ENCODE results near the gene PKN2.

Gene PKN2

GRCh38 chr1:88735382-88735781 is 51.3 kb downstream of the PKN2 start:
- Histone ChIP-seq H3K27ac (ENCODE audit: low read depth, low read length) (no peak overlapping the region), H3K9me3 (ENCODE audit: control insufficient read depth, insufficient read depth, low read length) (no peaks in the 10 kb centered on the region), H3K9me2 (replicated peaks; ENCODE audit: control insufficient read depth, low read length) (no peaks in the 10 kb centered on the region), H3K4me1 (ENCODE audit: control insufficient read depth, low read length) (no peaks in the 10 kb centered on the region), H3K4me2 (ENCODE audit: low read length) (no peak overlapping the region), H3F3A (ENCODE audit: control insufficient read depth, insufficient read depth) (no peaks in the 10 kb centered on the region), H3K79me2 (ENCODE audit: control insufficient read depth, low read length) (peaks cover 91% of the 10 kb centered on the region), H3K36me3 (ENCODE audit: control insufficient read depth, low read length) (peaks cover 17% of the 10 kb centered on the region; the same call in 1 of the 2 replicates), H3K4me3 (ENCODE audit: low read length) (no peak overlapping the region), H3K27me3 (ENCODE audit: control insufficient read depth, low read length) (no peaks in the 10 kb centered on the region), H4K20me1 (ENCODE audit: control insufficient read depth, insufficient read depth, low read depth, low read length) (peaks cover 9% of the 10 kb centered on the region; the same call in 1 of the 2 replicates)
- TF ChIP-seq CTCF (IDR thresholded peaks at IDR 0.05; ENCODE audit: low read depth, low read length, poor library complexity, severe bottlenecking): no peak
- no peak for TF ChIP-seq EZH2phosphoT487 (IDR thresholded peaks at IDR 0.05; ENCODE audit: borderline replicate concordance, low read length)

- Histone ChIP-seq H3K27me3 (ENCODE audit: control insufficient read depth, low read length) (no peaks in the 10 kb centered on the region), H3K79me2 (ENCODE audit: control insufficient read depth, low read length) (peaks cover 86% of the 10 kb centered on the region)
These were observed 51.8 kb downstream of the PKN2 start for GRCh38 chr1:88735909-88736308.

GRCh38 chr1:88736633-88737248 is 52.7 kb downstream of the PKN2 start:
- H3K27ac ChIP-seq (ENCODE audit: low read depth, low read length): no peak overlapping the region
- peaks cover 9% of the 10 kb centered on the region; the same call in 1 of the 2 replicates for H4K20me1 ChIP-seq (ENCODE audit: control insufficient read depth, insufficient read depth, low read depth, low read length)
- H3K36me3 ChIP-seq (ENCODE audit: control insufficient read depth, low read length): peaks cover 22% of the 10 kb centered on the region
- no peak overlapping the region for H3K4me2 ChIP-seq (ENCODE audit: low read length)
- H3K4me3 ChIP-seq (ENCODE audit: low read length): no peak overlapping the region
- H3K9me2 ChIP-seq (replicated peaks; ENCODE audit: control insufficient read depth, low read length): no peaks in the 10 kb centered on the region
- TF ChIP-seq EZH2phosphoT487 (IDR thresholded peaks at IDR 0.05; ENCODE audit: borderline replicate concordance, low read length) (no peak), CTCF (IDR thresholded peaks at IDR 0.05; ENCODE audit: low read depth, low read length, poor library complexity, severe bottlenecking) (peak; percentile 81)
- no peaks in the 10 kb centered on the region for H3K27me3 ChIP-seq (ENCODE audit: control insufficient read depth, low read length)
- H3K9me3 ChIP-seq (ENCODE audit: control insufficient read depth, insufficient read depth, low read length): no peaks in the 10 kb centered on the region
- H3K4me1 ChIP-seq (ENCODE audit: control insufficient read depth, low read length): no peaks in the 10 kb centered on the region
- peaks cover 77% of the 10 kb centered on the region for H3K79me2 ChIP-seq (ENCODE audit: control insufficient read depth, low read length)
- no peaks in the 10 kb centered on the region for H3F3A ChIP-seq (ENCODE audit: control insufficient read depth, insufficient read depth)

More at GRCh38 chr1:88735909-88736308, 51.8 kb downstream of the PKN2 start:
- Histone ChIP-seq H3K36me3 (ENCODE audit: control insufficient read depth, low read length) (peaks cover 19% of the 10 kb centered on the region; the same call in 1 of the 2 replicates), H3K4me2 (ENCODE audit: low read length) (no peak overlapping the region), H3F3A (ENCODE audit: control insufficient read depth, insufficient read depth) (no peaks in the 10 kb centered on the region), H3K4me3 (ENCODE audit: low read length) (no peak overlapping the region), H3K4me1 (ENCODE audit: control insufficient read depth, low read length) (no peaks in the 10 kb centered on the region), H3K9me2 (replicated peaks; ENCODE audit: control insufficient read depth, low read length) (no peaks in the 10 kb centered on the region), H3K9me3 (ENCODE audit: control insufficient read depth, insufficient read depth, low read length) (no peaks in the 10 kb centered on the region), H3K27ac (ENCODE audit: low read depth, low read length) (no peak overlapping the region), H4K20me1 (ENCODE audit: control insufficient read depth, insufficient read depth, low read depth, low read length) (peaks cover 9% of the 10 kb centered on the region; the same call in 1 of the 2 replicates)
- TF ChIP-seq EZH2phosphoT487 (IDR thresholded peaks at IDR 0.05; ENCODE audit: borderline replicate concordance, low read length) (no peak), CTCF (IDR thresholded peaks at IDR 0.05; ENCODE audit: low read depth, low read length, poor library complexity, severe bottlenecking) (no peak)
